Mesenchymal stem cell (in vitro differentiated cells and primary cell): ENCODE data around the gene OR4E2. TPM values are rescaled to one million over a fixed set of nuclear protein-coding genes. Genes with fewer than 3 reads are reported as not detected.

ENCODE experiments used
- DNase-seq: peaks from one replicate; pipeline ENCODE4 v3.0.0-alpha.2; 2013
- H2AFZ ChIP-seq: one replicate; pipeline ENCODE4 v1.6.1; 2013; ENCODE audit warnings: low read depth, mild to moderate bottlenecking, control low read depth, inconsistent platforms, low read length, moderate library complexity
- H2AK5ac ChIP-seq: 2 replicates; pipeline ENCODE4 v1.6.1; 2013; ENCODE audit warnings: low read length, moderate library complexity, mild to moderate bottlenecking, inconsistent platforms; ENCODE audit not compliant: severe bottlenecking
- H2BK120ac ChIP-seq: one replicate; pipeline ENCODE4 v1.6.1; 2013; ENCODE audit warnings: low read depth, mild to moderate bottlenecking, inconsistent platforms, low read length, moderate library complexity
- H2BK12ac ChIP-seq, 2 experiments: one replicate each; pipeline ENCODE4 v1.6.1; 2013; ENCODE audit warnings: inconsistent platforms in 2 of 2, low read length in 2 of 2, mild to moderate bottlenecking in 2 of 2, moderate library complexity in 2 of 2, control low read depth in 1 of 2
- H2BK15ac ChIP-seq: one replicate; pipeline ENCODE4 v1.6.1; 2013; ENCODE audit warnings: mild to moderate bottlenecking, low read depth, inconsistent platforms; ENCODE audit not compliant: poor library complexity, severe bottlenecking
- H2BK5ac ChIP-seq: 2 replicates; pipeline ENCODE4 v1.6.1; 2013; ENCODE audit warnings: low read depth, mild to moderate bottlenecking, low read length, control low read depth, inconsistent platforms; ENCODE audit not compliant: poor library complexity, severe bottlenecking
- H3K14ac ChIP-seq, 2 experiments: one replicate each; pipeline ENCODE4 v1.6.1; 2013; ENCODE audit warnings: inconsistent platforms in 2 of 2, low read length in 2 of 2, control low read depth in 1 of 2, mild to moderate bottlenecking in 1 of 2, moderate library complexity in 1 of 2
- H3K18ac ChIP-seq, 2 experiments: one replicate each; pipeline ENCODE4 v1.6.1; 2013; ENCODE audit warnings: inconsistent platforms in 2 of 2, low read length in 2 of 2, control low read depth in 1 of 2, low read depth in 1 of 2, mild to moderate bottlenecking in 1 of 2
- H3K23ac ChIP-seq, 2 experiments: one replicate each; pipeline ENCODE4 v1.6.1; 2013; ENCODE audit warnings: inconsistent platforms in 2 of 2, low read length in 2 of 2, mild to moderate bottlenecking in 2 of 2, moderate library complexity in 2 of 2, control low read depth in 1 of 2
- H3K27ac ChIP-seq: 2 replicates; pipeline ENCODE4 v1.5.1; 2013; ENCODE audit warnings: mild to moderate bottlenecking, moderate library complexity, low read length, control low read depth, inconsistent platforms; ENCODE audit not compliant: poor library complexity, severe bottlenecking
- H3K27me3 ChIP-seq, 2 experiments: 2 replicates each; pipeline versions ENCODE4 v1.6.1 to v1.7.0; 2013; ENCODE audit warnings: low read length in 2 of 2, mild to moderate bottlenecking in 2 of 2, moderate library complexity in 2 of 2, control low read depth in 1 of 2, inconsistent platforms in 1 of 2; ENCODE audit not compliant: control insufficient read depth in 1 of 2, insufficient read depth in 1 of 2
- H3K36me3 ChIP-seq, 2 experiments: 2 replicates each; pipeline versions ENCODE4 v1.6.1 to v1.7.0; 2013; ENCODE audit warnings: low read length in 2 of 2, control low read depth in 1 of 2, inconsistent platforms in 1 of 2, low read depth in 1 of 2, mild to moderate bottlenecking in 1 of 2; ENCODE audit not compliant: insufficient read depth in 2 of 2, control insufficient read depth in 1 of 2
- H3K4ac ChIP-seq, 2 experiments: one replicate each; pipeline ENCODE4 v1.6.1; 2013; ENCODE audit warnings: inconsistent platforms in 2 of 2, low read length in 2 of 2, mild to moderate bottlenecking in 2 of 2, moderate library complexity in 2 of 2, control low read depth in 1 of 2, low read depth in 1 of 2
- H3K4me1 ChIP-seq: 2 replicates; pipeline ENCODE4 v1.6.1; 2013; ENCODE audit warnings: low read depth, low read length, control low read depth; ENCODE audit not compliant: control insufficient read depth, insufficient read depth
- H3K4me2 ChIP-seq: 2 replicates; pipeline ENCODE4 v1.6.1; 2013; ENCODE audit warnings: low read length, mild to moderate bottlenecking, inconsistent platforms; ENCODE audit not compliant: poor library complexity, severe bottlenecking
- H3K4me3 ChIP-seq, 2 experiments: 2 replicates each; pipeline versions ENCODE4 v1.5.1 to v1.7.0; 2013; ENCODE audit warnings: low read length in 2 of 2, mild to moderate bottlenecking in 2 of 2, control low read depth in 1 of 2, low read depth in 1 of 2; ENCODE audit not compliant: insufficient read depth in 1 of 2
- H3K79me1 ChIP-seq: replicated peaks from 2 replicates; pipeline ENCODE4 v1.6.1; 2013; ENCODE audit warnings: mild to moderate bottlenecking, control low read depth, low read length, inconsistent platforms; ENCODE audit not compliant: poor library complexity, severe bottlenecking
- H3K9ac ChIP-seq: 2 replicates; pipeline ENCODE4 v1.7.0; 2013; ENCODE audit warnings: mild to moderate bottlenecking, low read length, moderate library complexity
- H3K9me3 ChIP-seq: 2 replicates; pipeline ENCODE4 v1.7.0; 2013; ENCODE audit warnings: mild to moderate bottlenecking, low read length; ENCODE audit not compliant: control insufficient read depth
- H4K8ac ChIP-seq: one replicate; pipeline ENCODE4 v1.6.1; 2013; ENCODE audit warnings: inconsistent platforms, mild to moderate bottlenecking, low read length, moderate library complexity
- H4K91ac ChIP-seq: one replicate; pipeline ENCODE4 v1.6.1; 2013; ENCODE audit warnings: mild to moderate bottlenecking, low read length, inconsistent platforms
- WGBS: methylation state at CpG from one replicate; pipeline ENCODE4 v1.1.7; 2013; ENCODE audit warnings: mixed read lengths; 5-methylcytosine and 5-hydroxymethylcytosine counted together
- polyA plus RNA-seq, 2 experiments: library from polyadenylated mRNA; stranded (reverse); fragments of 200-250 nt; gene quantifications; one replicate each; pipeline ENCODE4 v1.2.3, GENCODE V29; 2013

The OR4E2 gene, protein sequence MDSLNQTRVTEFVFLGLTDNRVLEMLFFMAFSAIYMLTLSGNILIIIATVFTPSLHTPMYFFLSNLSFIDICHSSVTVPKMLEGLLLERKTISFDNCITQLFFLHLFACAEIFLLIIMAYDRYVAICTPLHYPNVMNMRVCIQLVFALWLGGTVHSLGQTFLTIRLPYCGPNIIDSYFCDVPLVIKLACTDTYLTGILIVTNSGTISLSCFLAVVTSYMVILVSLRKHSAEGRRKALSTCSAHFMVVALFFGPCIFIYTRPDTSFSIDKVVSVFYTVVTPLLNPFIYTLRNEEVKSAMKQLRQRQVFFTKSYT
- not detected for polyA plus RNA-seq (2013, experiment 1 of 2)
- polyA plus RNA-seq (2013, experiment 2 of 2) = not detected

DNA sequence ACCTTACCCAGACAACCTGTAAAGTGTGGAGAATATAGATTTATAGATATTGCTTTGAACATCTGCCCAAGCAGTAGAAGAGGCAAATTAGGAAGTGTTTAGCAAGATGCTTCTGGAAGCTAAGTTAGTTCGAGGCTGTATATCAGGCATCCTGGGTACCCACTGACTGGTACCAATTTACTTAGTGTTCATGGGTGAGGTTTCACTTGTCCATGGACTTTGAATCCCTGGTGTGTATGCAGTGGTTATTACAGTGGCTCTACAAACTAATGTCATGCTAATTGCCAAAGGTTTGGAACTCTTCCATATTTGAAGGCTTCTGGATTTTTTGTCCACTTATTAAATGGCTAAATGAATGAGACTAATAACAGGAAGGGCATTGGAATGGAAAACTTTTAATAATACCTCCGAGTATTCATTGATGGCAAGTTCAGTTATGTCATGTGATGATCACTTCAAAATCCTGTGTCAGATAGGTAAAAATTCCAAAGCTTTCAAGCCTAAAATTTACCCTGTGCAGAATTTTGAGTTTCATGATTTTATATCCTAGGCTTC, at the start of gene OR4E2:
Gene OR4E2, plus strand, starts transcription at position 505 of the 555 bp plus-strand sequence. CDS start 11,248 bp downstream, outside the sequence.
- no peaks in the 10 kb centered on the region for H3K79me1 ChIP-seq
- no peaks in the 10 kb centered on the region for H3K4me1 ChIP-seq
- H4K91ac ChIP-seq = no peak within 1 kb of the TSS
- no peak within 1 kb of the TSS for H2BK12ac ChIP-seq
- DNase-seq = no peak
- WGBS = 94% methylated on average over 2 of the region's 2 CpGs
- H2BK120ac ChIP-seq = no peak within 1 kb of the TSS
- H2AK5ac ChIP-seq = no peak within 1 kb of the TSS
- no peak within 1 kb of the TSS for H3K23ac ChIP-seq
- no peak within 1 kb of the TSS for H3K27ac ChIP-seq
- peak within 1 kb of the TSS; percentile 27 for H2AFZ ChIP-seq
- H3K4me2 ChIP-seq = no peak within 1 kb of the TSS
- no peak within 1 kb of the TSS for H3K9ac ChIP-seq
- no peak within 1 kb of the TSS for H2BK15ac ChIP-seq
- no peaks in the 10 kb centered on the region for H3K27me3 ChIP-seq
- H4K8ac ChIP-seq = no peak within 1 kb of the TSS
- H3K4me3 ChIP-seq = no peak within 1 kb of the TSS
- no peak within 1 kb of the TSS for H2BK5ac ChIP-seq
- H3K4ac ChIP-seq = no peak within 1 kb of the TSS
- H3K9me3 ChIP-seq = no peaks in the 10 kb centered on the region
- peak within 1 kb of the TSS in 1 of 2 experiments; percentile 73 for H3K18ac ChIP-seq
- no peaks in the 10 kb centered on the region for H3K36me3 ChIP-seq
- H3K14ac ChIP-seq = peak within 1 kb of the TSS in 1 of 2 experiments; percentile 96

DNA sequence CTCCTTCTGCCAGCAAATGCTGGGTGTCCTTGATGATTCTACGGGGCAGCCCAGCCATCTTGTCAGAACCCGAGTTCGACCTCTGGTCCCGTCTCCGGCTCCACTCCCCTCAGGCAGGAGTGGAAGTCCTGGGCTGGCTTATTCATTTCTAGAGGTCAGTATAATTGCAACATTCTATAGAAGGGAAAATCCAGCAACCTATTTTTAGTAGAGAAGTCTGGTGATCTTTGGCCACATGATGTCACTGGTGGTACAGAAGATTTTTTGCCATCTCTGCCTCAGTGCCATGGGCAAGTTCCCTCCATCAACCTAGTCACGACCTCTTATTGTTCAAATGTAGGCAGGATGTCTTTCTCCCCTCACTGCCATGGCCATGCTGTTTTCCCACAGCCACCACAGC, 41.3 kb upstream of the OR4E2 start:
- 75% methylated on average over 4 of the region's 6 CpGs for WGBS

DNA sequence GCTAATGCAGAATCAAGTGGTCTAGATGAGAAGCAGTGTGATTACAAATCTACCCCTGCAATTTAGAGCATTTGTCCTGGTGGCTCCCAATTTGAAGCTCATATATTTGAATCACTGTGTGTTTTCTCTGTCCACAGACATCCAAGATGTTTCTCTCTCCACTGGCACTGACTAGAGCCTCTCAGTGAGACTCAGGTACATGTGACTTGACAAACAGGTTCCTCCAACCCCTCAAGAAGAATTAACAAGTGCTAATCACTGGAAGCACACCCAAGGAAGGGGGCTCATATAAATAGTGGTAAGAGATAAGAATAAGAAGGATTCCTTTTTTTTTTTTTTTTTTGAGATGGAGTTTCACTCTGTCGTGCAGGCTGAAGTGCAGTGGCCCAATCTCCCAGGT, 39.4 kb upstream of the OR4E2 start:
- Histone ChIP-seq H2BK120ac (no peak overlapping the region), H4K8ac (no peak overlapping the region), H2AK5ac (no peak overlapping the region), H3K4ac (no peak overlapping the region), H2BK12ac (no peak overlapping the region), H3K4me3 (no peak overlapping the region), H2BK15ac (no peak overlapping the region), H2BK5ac (no peak overlapping the region), H3K9ac (no peak overlapping the region), H4K91ac (no peak overlapping the region), H3K4me2 (no peak overlapping the region), H3K79me1 (no peaks in the 10 kb centered on the region), H3K36me3 (no peaks in the 10 kb centered on the region), H3K9me3 (no peaks in the 10 kb centered on the region), H3K27ac (no peak overlapping the region), H3K23ac (no peak overlapping the region), H3K27me3 (no peaks in the 10 kb centered on the region), H2AFZ (no peak overlapping the region), H3K18ac (no peak overlapping the region), H3K14ac (no peak overlapping the region), H3K4me1 (no peaks in the 10 kb centered on the region)
- no peak for DNase-seq
- 43% methylated on average over 1 of the region's 1 CpG for WGBS

More for the DNA sequence above, 41.3 kb upstream of the OR4E2 start:
- Histone ChIP-seq H2BK120ac (no peak overlapping the region), H3K4me2 (no peak overlapping the region), H4K91ac (no peak overlapping the region), H3K9ac (no peak overlapping the region), H3K27me3 (no peaks in the 10 kb centered on the region), H3K79me1 (no peaks in the 10 kb centered on the region), H3K18ac (no peak overlapping the region), H2AFZ (no peak overlapping the region), H3K23ac (no peak overlapping the region), H4K8ac (no peak overlapping the region), H3K4me3 (no peak overlapping the region), H3K4me1 (no peaks in the 10 kb centered on the region), H2AK5ac (no peak overlapping the region), H3K4ac (no peak overlapping the region), H2BK15ac (no peak overlapping the region), H3K27ac (no peak overlapping the region), H2BK12ac (no peak overlapping the region), H3K36me3 (no peaks in the 10 kb centered on the region), H3K14ac (no peak overlapping the region), H2BK5ac (no peak overlapping the region), H3K9me3 (no peaks in the 10 kb centered on the region)
- DNase-seq = peak; percentile 17

DNA sequence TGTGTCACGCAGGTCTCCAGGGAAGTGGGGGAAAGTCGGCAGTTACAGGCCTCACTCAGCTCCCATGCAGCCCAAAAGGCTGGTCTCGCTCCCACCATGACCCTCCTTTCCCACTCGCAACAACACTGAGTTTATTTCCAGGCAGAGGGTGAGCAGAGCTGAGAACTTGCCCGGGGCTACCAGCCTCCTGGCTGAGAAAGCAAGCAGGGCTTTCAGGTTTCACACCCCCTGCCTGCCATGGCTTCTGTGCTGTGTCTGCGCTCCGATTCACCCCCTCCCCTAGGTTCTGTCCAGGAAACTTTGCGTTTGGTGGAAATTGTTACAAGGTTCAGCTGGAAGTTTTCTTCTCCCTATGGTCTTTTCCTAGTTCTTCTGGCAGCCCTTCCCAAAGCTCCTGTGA, 36.0 kb upstream of the OR4E2 start:
- no peaks in the 10 kb centered on the region for H3K4me1 ChIP-seq
- H2BK5ac ChIP-seq = no peak overlapping the region
- H3K14ac ChIP-seq = no peak overlapping the region
- no peak overlapping the region for H2BK12ac ChIP-seq
- DNase-seq = no peak
- H3K9me3 ChIP-seq = no peaks in the 10 kb centered on the region
- H3K4ac ChIP-seq = no peak overlapping the region
- no peak overlapping the region for H3K4me2 ChIP-seq
- H3K18ac ChIP-seq = no peak overlapping the region
- no peaks in the 10 kb centered on the region for H3K27me3 ChIP-seq
- no peak overlapping the region for H4K91ac ChIP-seq
- H3K23ac ChIP-seq = no peak overlapping the region
- H2BK15ac ChIP-seq = no peak overlapping the region
- H3K27ac ChIP-seq = no peak overlapping the region
- H3K9ac ChIP-seq = no peak overlapping the region
- 80% methylated on average over 8 of the region's 8 CpGs for WGBS
- H2BK120ac ChIP-seq = no peak overlapping the region
- no peaks in the 10 kb centered on the region for H3K79me1 ChIP-seq
- no peak overlapping the region for H2AK5ac ChIP-seq
- H3K4me3 ChIP-seq = no peak overlapping the region
- H2AFZ ChIP-seq = no peak overlapping the region
- no peak overlapping the region for H4K8ac ChIP-seq
- H3K36me3 ChIP-seq = no peaks in the 10 kb centered on the region
